NCI-H1436 (cell line): Measurements from ENCODE around the gene NEDD9.

Experiments used
- DNase-seq: peaks from one replicate; lab custom pipeline; 2025; lab: John Stamatoyannopoulos, UW

NEDD9 gene

DNA sequence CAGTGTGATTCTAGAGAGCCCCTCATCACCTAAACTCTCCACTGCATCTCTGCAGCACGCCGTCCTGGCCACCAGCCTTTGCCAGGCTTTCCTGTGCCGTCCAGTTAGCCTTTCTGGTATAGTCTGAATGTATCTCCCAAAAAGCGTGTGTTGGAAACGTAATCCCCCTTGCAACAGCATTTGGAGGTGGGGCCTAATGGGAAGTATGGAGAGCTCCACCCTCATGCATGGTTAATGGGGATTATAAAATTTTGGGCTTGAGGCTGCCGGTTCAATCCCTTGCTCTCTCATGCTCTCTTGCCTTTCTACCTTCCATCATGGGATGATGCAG lies 53.4 kb downstream of the NEDD9 start:
- DNase-seq: no peak

DNA sequence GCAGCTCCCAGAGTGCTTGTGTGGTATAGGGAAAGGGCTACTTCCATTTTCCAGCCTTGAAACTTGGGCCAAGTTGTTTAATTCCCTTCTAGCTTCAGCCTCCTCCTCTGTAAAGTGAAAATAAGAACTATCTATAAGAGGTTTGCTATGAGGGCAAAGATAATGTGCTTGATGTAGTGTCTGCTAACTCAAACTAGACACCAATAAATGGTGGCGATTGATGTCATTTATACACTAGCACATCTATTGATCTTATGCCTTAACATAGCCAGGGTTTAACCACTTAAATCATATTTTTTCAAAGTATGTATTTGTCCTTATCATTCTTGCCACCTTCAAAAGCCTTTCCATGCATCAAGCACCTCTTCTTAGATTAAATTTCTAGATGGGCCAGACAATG lies 55.2 kb downstream of the NEDD9 start:
- DNase-seq: no peak

DNA sequence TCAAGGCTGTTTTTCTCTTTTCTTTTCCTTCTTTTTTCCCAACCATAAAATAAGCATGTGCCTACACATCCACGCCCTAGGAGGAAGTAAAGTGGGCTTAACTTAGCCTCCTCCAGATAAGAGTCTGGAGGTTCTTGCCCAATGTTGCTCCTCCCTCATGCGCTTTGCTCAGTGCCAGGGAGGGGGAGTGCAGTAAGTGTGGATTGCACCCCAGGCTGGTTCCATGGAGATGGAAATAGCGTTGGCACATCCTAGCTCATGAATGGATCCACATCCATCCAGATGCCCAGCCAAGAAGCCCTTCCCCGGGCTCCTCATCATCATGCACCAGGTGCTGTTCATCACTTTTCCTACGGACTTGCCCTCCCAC lies 58.2 kb downstream of the NEDD9 start:
- DNase-seq: no peak

DNA sequence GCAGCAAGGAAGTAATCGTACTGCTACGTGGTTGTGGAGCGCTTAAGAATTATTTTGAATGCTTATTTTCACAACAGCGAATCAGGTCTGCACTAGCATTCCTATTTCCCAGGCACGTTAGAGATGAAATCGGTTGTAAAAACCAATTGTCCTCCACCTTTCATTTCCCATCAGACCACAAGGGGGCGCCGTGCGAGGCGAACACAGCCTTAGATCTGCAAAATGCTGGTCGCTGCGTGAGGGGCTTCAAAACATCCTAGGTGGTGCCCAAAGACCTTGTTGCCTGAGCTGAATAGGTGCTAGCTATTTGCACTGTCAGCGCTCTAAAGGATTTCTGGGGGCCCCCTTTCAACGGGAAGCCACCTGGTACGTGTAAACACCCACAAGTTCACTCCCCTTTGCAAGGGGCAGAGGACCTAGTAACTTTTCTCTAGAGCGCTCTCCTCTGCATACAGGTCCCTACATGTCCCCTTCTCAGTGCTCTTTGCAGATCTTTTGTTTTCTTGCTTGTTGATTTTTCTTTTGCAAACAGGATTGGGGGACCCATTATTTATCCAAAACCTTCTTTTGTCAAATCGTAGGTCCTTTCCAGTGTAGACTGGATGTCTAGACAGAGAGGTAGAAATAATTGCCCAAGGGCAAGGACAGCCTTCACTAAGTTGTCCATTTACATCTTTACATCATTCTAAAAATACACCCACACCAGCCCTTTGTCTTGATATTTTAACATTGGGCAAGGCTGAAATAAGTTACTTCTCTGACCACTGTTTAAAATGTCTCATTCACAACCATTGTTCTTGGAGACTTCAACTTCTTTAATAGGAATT lies 59.8 kb downstream of the NEDD9 start:
- DNase-seq: peak; percentile 48

DNA sequence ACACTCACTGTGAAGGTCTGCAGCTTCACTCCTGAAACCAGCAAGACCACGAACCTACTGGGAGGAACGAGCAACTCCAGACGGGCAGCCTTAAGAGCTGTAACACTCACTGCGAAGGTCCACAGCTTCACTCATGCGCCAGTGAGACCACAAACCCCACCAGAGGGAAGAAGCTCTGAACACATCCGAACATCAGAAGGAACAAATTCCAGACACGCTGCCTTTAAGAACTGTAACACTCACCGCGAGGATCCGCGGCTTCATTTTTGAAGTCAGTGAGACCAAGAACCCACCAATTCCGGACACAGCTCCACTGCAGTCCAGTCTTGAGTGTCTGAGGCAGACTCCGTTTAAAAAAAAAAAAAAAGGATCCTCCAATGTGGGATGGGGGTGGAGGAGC lies 60.5 kb downstream of the NEDD9 start:
- no peak for DNase-seq

DNA sequence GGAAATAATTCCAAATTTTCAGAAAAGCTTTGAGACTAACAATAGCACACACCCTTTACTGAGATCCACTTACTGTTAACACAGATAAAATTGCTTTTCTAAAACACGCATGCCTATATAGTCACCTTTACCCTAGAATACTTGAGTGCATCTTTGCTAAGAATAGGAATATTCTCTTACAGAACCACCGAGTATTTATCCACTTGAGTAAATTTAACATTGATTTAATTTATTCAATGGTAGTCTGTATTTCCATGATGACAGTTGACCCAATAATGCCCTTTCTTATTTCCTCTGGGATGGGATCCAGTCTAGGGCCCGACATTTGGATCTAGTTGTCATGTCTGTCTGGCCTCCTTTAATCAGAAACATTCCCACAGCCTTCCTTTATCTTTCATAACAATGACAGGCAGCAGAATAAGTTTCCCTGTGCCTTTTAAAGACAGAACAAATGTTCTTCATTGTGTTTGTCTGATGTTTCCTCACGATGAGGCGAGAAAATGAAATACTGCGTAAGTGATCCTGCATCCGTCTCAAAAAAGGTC lies 64.3 kb downstream of the NEDD9 start:
- no peak for DNase-seq

DNA sequence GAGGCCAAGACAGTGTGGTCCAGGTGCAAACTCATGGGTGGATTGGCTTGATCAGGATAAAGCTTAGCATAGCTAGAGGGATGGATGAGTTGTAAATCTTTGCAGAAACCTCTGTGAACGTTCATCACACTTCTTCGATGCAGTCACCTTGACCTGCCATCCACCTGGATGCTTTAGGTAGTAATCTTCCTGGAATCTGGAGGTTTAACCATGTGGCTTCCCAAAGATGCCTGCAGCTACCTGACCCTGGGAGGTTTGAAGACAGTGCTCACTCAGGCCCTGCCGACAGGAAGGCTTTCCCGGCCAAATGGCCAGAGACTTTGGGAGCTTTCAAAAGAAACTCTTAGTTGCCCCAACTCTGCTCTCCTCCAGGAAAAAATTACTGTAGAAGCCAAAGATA lies 65.5 kb downstream of the NEDD9 start:
- no peak for DNase-seq

DNA sequence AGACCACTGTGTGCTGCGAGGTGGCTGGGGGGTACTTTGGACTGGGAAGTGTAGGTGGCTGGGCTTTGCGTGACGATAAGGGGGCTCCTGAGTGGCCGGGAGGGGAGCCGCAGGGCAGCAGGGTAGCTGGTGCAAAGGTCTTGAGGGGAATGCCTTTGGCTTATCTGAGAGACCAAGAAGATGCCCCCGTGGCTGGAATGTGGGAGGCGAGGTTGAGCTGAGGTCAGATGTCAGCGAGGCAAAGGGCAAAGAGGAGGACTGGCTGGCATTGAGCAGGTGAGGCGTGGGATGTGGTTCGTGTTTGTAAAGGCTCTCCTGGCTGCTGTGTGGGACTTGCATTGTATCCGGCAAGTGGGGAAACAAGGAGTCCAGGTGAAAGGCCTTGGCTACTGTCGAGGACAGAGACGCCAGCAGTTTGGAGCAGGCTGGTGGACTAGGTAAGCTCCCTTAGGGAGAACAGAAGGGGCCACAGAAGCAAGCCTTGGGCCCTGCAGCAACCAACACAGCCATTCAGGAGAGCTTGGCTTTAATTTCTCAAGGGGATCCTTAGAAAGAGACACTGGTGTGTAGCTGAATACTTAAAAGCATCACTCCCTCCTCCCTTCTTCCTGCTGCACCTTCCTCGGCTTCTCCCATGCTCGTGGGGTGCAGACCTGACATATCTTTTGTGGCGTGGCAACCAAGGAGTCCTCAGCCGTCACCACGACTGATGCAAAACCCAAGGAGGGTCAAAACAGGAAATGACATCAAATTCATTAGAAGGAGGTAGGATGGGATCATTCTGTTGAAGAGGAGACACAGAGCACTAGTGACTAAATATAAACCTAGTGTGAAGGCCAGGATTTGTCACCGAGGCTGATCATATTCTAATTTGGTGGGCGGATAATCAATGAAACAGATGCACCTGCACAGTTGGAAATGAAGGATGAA lies 67.5 kb downstream of the NEDD9 start:
- DNase-seq: no peak

DNA sequence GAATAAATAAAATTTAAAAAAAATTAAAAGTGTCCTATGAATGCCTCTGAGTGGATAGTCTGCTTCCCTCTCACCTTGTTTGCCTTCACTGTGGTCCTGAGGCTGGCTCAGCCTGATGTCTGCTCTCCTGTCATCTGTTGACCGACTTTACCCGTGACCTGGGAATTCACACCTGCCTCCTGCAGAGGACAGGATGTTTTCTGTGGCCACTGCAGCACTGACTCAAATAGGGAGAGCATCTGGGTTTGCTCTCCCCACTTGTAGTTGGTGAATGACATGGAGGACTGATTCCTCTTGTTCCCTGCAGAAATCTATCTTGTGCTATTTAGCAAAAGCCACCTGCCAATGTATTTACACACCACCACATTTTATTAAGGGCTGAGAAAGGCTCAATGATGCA lies 68.5 kb downstream of the NEDD9 start:
- no peak for DNase-seq

DNA sequence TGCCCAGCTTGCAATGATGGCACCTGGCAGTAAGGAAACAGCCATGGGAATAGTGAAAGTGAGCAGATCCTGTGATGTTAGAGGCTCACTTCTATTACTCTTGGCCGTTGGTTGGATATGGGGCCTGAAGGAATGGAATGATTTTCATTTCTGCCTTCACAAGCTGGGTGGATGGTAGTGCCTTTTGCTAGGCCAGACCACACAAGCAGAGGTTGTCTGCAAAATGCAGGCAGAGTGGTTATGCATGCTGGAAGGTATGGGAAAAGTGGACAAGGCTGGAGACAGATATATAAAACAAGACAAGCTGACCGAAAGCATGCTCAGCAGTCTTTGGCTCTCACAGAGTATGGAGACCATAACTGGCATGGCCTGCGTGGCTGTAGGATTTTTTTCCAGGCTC lies 70.2 kb downstream of the NEDD9 start:
- no peak for DNase-seq

DNA sequence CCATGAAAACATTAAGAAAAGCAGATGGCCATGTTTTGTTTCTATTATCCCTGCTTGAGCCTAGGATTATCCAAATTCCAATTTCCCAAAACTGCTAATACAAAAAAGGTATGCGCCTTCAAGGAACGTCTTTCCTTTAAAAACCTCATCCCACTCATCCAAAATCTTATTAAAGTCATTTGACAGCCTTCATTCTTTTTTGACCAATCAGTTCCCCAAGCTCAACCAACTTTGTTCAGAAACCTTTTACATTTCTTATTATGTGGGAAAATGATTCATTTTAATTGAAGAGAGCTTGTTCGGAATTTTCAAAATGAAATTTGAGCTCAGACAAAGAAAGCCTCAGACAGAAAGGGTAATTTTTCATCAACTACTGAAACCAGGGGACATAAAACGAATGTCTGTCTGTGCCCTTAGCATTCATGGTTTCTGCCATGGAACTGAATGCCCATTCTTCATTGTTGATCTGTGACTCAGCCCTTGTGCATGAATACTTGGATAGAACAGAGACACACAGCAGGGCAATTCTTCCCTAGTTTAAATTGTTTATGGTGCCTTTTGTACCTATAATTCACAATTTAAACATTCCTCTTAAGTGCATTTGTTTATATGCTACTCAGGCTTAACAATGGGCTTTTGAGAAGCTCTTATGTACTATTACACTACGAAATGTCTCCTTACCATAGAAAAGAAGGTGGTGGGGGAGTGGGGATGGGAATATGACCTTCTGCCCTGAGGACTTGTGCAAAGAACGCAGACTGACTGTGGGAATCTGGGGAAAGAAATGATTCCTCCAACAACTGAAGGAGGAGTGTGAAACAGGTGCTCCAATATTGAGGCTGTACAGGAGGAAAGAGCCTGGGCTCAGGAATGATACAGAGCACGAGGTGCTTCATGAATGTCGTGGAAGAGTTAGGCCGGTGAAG lies 71.2 kb downstream of the NEDD9 start:
- no peak for DNase-seq

DNA sequence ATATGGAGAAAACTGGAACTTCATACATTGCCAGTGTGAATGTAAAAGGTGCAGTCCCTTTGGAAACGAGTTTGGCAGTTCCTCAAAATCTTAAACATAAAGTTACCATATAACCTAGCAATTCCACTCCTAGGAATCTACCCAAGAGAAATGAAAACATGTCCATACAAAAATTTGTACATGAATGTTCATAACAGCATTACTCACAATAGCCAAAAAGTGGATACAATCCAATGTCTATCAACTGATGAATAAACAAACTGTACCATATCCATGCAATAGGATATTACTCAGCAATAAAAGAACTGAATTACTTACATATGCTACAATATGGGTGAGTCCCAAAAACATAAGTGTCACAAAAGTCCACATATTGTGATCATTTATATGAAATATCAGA lies 72.3 kb downstream of the NEDD9 start:
- no peak for DNase-seq

DNA sequence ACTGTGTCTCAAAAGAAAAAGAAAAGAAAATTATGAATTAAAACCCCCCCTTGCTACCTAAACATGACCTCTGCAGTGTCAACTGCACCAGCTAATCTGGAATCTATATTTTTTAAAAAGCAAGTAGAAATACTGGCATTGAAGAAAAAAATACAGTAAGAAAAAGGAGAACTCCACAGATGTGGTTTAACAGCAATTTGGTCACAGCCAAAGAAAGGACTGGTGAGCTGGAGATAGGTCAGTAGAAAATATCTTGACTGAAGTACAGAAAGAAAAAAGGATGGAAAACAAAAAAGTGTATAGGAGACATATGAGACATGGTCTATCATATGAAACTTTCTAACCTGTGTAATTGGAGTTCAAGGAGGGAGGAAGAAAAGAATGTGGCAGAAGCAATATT lies 76.9 kb downstream of the NEDD9 start:
- no peak for DNase-seq

DNA sequence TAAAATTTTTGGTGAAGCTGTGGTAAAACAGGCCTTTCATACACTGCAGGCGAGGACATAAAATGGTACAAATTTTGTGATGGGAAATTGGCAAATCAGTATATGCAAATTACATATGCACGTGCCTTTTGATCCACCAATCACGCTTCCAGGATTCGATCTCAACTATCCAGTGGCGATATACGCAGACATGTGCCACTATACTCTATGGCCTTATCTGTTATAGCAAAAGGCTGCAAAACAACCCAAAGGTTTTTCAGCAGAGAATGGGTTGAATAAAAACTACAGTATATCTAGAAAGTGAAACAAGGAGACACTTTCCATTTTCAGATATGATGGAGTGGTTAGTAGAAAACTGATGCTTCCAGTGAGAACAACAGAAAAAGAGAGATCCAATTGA lies 79.0 kb downstream of the NEDD9 start:
- DNase-seq: no peak

DNA sequence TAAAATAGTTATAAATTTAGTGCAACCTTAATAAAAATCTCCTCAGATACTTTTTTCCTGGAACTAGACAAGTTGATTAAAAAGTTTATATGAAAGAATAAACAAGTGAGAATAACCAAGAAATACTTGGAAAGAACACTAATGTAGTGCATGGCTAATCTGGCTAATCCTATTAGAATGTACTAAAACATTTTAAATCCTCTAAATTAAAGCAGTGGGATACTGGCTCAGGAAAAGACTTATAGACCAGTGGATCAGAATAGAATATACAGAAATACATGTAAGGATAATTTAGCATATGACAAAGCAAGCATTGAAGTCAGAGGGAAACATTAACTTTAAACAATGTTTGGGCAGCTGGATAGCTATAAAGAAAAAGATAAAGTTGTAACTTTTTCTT lies 79.9 kb downstream of the NEDD9 start:
- DNase-seq: no peak

DNA sequence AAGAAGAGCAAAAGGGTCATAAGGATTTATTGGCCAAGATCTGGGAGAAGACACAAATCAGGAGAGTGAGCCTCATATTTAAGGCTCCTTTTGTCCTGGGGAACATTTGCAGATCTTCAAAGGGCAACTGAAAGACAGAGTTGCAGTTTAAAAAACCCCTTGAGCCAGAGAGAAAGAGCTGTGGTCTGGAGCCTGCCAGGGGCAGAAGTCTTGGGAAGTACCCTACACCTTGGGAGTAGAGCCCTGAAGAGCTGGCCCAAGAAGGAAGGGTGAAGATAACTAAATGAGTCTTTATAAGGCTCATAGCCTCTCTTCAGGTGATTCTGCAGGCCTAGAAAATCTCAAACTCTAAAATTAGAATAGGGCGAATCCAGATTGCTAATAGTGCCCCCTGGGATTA lies 81.0 kb downstream of the NEDD9 start:
- DNase-seq: no peak

DNA sequence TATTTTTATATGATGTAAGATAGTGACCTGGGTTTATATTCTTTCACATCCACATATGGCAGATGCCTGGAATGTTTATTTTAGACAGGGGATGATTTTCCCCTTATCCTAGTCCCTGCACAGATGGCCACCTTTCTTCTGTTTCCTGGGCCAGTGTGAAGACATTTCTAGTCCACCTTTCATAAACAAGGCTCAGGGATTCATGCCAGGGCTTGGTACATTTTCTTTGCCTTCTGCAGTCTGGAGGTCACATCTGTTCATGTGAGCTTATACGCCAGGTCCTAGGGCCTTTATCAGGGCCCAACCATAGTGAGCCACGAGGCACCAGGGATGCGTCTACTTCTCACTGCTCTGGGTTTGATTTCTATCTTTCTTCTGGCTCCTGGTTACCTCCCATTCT lies 82.9 kb downstream of the NEDD9 start:
- no peak for DNase-seq

DNA sequence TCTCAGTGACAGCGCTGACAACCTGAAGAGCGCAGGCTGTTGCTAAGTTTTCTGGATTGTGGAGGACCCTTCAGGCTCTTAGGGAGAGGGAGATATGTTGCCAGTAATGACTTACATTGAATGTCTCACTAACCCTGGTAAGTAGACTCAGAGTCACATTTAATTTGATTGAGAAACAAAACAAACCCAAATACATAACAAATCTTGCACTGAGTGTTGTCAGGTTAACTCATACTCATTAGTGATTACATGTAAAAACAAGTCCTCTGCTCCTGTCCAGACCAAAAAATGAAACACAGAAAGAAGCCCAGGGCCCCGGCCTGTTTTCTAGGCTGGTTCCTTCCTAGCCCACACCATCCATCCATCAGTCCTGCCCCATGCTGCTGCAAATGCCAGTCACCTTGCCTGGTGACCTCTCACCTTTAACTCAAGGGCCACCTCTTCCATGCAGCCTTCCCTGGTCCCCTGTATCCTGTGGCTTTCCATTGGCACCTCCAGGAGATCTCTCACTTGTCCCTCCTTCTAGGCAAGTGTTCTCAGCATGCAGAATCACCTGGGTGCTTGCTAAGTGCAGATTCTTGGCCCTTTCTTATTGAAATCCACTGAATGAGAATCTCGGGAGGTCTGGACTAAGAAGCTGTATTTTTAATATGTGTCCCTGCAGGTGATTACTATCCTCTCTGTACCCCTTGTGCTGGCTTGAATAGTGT lies 86.2 kb downstream of the NEDD9 start:
- DNase-seq: no peak

DNA sequence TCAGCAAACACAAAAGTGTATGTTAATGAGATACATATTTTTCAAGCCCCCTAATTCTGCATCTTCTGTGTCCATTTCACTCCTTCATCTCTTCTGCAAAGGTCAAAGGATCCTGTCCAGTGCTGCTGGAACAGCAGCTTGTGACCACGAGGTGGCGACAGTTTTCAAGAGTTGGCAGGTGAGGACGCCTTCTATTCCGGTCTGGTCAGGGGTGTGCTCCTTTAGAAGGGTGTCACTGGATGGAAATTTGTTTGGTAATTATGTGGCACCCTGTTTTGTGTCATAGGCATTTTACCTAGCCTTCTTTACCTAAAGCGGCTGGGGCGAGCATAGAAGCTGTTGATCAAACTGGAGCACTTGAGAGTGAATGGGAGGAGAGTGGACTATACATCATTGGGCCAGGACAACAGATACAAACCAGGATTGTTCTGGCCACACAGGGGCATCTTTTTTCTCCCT lies 88.0 kb downstream of the NEDD9 start:
- DNase-seq: peak; percentile 44

DNA sequence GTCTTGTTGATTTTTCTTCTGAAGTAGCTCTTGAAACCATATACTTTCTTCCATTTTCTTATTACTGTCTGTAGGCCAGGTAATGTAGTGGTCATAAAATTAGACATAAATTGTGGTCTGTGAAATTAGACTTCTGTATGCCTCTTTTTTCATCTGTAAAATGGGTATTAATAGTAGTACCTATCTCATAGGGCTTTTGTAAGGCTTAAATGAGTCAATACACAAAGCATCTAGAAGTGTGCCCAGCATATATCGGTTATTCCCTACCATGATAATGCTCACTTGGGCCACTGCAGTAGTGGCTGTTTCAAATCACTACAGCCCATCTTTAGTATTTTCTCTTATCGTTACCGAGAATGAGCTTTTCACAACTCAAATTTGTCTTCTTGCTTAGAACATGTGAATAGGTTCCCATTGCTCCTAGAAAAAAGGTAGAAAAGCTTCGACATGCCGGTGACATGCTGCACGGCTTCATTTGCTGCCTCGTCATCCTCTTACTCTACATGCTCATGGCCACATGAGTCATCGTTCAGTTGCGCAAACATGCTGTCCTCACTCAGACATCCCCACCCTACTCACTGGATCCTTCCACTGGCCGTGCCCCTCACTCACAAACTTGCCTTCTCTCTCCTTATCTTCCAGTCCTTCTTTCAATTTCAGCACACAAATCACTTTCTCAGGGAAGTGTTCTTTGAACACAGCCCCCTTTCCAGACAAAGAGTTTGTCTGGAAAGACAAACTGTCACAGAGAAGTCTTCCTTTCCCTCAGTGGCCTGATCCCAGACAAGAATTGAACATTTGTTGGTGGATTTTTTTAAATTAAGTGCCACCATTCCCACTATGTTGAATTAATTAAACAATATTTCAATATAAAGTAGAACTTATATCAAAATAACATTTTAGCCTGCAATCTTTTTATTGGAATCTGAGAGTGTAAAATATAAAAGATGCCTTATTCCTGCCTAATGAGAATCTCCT lies 88.8 kb downstream of the NEDD9 start:
- DNase-seq: no peak
